ENCODE measurements around the gene CFTR.

CFTR gene

DNA sequence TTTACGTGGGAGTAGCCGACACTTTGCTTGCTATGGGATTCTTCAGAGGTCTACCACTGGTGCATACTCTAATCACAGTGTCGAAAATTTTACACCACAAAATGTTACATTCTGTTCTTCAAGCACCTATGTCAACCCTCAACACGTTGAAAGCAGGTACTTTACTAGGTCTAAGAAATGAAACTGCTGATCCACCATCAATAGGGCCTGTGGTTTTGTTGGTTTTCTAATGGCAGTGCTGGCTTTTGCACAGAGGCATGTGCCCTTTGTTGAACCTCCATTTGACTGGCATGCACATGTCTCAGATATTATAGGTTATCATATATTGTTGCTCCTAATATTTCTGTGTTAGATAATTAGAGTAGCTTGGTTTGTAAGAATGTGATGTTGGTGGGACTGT lies 123.8 kb downstream of the CFTR start:
- Histone ChIP-seq H3K27ac (no peak overlapping the region), H3K27me3 (replicated peaks) (no peaks in the 10 kb centered on the region), H3K36me3 (replicated peaks) (no peaks in the 10 kb centered on the region), H3K4me3 (ENCODE audit: low read depth, low read length) (no peak overlapping the region)
- in situ Hi-C loops (cut with HindIII; ENCODE audit: low pct_ligation_motif_present, low sequenced_read_pairs), result no loop called here
- TF ChIP-seq, protein P1, sequence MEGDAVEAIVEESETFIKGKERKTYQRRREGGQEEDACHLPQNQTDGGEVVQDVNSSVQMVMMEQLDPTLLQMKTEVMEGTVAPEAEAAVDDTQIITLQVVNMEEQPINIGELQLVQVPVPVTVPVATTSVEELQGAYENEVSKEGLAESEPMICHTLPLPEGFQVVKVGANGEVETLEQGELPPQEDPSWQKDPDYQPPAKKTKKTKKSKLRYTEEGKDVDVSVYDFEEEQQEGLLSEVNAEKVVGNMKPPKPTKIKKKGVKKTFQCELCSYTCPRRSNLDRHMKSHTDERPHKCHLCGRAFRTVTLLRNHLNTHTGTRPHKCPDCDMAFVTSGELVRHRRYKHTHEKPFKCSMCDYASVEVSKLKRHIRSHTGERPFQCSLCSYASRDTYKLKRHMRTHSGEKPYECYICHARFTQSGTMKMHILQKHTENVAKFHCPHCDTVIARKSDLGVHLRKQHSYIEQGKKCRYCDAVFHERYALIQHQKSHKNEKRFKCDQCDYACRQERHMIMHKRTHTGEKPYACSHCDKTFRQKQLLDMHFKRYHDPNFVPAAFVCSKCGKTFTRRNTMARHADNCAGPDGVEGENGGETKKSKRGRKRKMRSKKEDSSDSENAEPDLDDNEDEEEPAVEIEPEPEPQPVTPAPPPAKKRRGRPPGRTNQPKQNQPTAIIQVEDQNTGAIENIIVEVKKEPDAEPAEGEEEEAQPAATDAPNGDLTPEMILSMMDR (IDR thresholded peaks at IDR 0.05; ENCODE audit: low read depth, low read length, missing control alignments), result no peak
- DNase-seq, result no peak

DNA sequence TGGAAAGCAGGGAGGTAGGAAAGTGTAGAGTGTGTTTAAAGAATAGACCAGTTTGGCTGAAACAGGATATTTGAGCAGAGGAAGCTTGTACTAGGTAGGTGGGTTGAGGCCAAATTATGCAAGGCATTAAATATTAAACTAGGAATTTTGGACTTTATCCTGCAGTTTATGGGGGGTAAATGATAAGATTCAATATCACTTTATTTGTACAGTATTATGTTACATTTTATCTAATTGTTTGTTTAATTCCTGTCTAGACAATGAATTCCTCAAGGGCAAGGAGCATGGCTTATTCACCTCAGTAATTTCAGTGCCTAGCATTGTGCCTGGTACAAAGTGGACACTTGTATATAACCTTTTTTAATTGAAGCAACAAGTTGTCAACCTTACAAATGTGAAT lies 125.9 kb downstream of the CFTR start:
- Histone ChIP-seq H3K27ac (no peak overlapping the region), H3K36me3 (replicated peaks) (no peaks in the 10 kb centered on the region), H3K27me3 (replicated peaks) (no peaks in the 10 kb centered on the region), H3K4me3 (ENCODE audit: low read depth, low read length) (no peak overlapping the region)
- TF ChIP-seq, protein P1 (IDR thresholded peaks at IDR 0.05; ENCODE audit: low read depth, low read length, missing control alignments), result no peak
- no peak for DNase-seq
- in situ Hi-C loops (cut with HindIII; ENCODE audit: low pct_ligation_motif_present, low sequenced_read_pairs), result no loop called here

DNA sequence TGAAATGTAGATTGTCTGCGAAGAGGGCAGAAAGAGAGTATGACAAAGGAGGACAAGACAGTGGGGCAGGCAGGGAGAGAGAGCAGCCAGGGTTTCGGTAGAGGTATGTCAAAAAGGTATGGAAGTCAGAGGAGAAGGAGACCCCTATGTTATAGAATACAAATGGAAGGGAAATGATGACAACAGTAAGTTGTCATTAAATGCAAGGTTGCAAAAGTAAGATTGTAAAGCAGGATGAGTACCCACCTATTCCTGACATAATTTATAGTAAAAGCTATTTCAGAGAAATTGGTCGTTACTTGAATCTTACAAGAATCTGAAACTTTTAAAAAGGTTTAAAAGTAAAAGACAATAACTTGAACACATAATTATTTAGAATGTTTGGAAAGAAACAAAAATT lies 126.3 kb downstream of the CFTR start:
- DNase-seq, result no peak
- Histone ChIP-seq H3K27ac (no peak overlapping the region), H3K27me3 (replicated peaks) (no peaks in the 10 kb centered on the region), H3K4me3 (ENCODE audit: low read depth, low read length) (no peak overlapping the region), H3K36me3 (replicated peaks) (no peaks in the 10 kb centered on the region)
- TF ChIP-seq, protein P1 (IDR thresholded peaks at IDR 0.05; ENCODE audit: low read depth, low read length, missing control alignments), result no peak
- in situ Hi-C loops (cut with HindIII; ENCODE audit: low pct_ligation_motif_present, low sequenced_read_pairs), result no loop called here

DNA sequence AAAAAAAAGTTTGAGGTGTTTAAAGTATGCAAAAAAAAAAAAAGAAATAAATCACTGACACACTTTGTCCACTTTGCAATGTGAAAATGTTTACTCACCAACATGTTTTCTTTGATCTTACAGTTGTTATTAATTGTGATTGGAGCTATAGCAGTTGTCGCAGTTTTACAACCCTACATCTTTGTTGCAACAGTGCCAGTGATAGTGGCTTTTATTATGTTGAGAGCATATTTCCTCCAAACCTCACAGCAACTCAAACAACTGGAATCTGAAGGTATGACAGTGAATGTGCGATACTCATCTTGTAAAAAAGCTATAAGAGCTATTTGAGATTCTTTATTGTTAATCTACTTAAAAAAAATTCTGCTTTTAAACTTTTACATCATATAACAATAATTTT lies 130.6 kb downstream of the CFTR start:
- Histone ChIP-seq H3K4me3 (ENCODE audit: low read depth, low read length) (no peak overlapping the region), H3K36me3 (replicated peaks) (no peaks in the 10 kb centered on the region), H3K27me3 (replicated peaks) (no peaks in the 10 kb centered on the region), H3K27ac (no peak overlapping the region)
- TF ChIP-seq, protein P1 (IDR thresholded peaks at IDR 0.05; ENCODE audit: low read depth, low read length, missing control alignments), result no peak
- in situ Hi-C loops (cut with HindIII; ENCODE audit: low pct_ligation_motif_present, low sequenced_read_pairs), result no loop called here
- no peak for DNase-seq

DNA sequence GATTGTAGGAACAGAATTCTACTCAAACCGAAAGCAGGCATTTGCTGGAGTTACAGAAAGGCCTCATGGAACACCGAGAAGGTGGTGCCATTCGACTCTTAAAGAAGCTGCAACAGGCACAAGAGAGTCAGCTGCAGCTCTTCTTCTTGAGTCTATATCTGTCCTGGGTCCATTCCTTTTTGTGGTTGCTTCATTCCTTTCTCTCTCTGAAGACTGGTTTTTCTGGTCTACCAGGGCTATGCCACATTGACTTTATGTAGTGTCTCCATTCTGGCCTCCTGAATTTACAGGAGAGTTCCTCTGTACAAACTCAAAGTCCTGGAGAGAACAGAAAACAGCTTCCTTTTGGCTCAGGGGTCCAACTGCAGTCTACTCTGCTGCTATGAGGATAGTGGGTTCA lies 132.8 kb downstream of the CFTR start:
- TF ChIP-seq, protein P1 (IDR thresholded peaks at IDR 0.05; ENCODE audit: low read depth, low read length, missing control alignments), result no peak
- in situ Hi-C loops (cut with HindIII; ENCODE audit: low pct_ligation_motif_present, low sequenced_read_pairs), result no loop called here
- Histone ChIP-seq H3K4me3 (ENCODE audit: low read depth, low read length) (no peak overlapping the region), H3K36me3 (replicated peaks) (no peaks in the 10 kb centered on the region), H3K27me3 (replicated peaks) (no peaks in the 10 kb centered on the region), H3K27ac (no peak overlapping the region)
- no peak for DNase-seq

DNA sequence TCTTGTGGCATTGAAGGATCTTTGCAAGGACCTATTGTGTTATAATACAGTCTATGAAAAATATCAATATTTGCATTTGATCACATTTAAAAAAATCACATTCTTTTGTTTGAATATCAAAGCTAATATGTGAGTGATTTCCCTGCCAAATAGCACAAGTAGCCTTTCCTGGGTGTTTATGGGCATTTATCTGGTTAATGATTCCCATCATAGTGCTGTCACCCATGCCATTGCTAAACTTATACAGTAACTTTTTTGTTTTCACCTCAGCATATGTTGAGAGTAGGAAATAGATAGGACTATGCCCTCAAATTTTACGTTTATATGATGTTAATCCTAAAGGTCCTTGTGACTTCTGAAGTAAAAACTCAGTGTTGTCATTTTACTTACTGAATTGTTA lies 136.9 kb downstream of the CFTR start:
- DNase-seq, result no peak
- Histone ChIP-seq H3K27me3 (replicated peaks) (no peaks in the 10 kb centered on the region), H3K27ac (no peak overlapping the region), H3K4me3 (ENCODE audit: low read depth, low read length) (no peak overlapping the region), H3K36me3 (replicated peaks) (no peaks in the 10 kb centered on the region)
- in situ Hi-C loops (cut with HindIII; ENCODE audit: low pct_ligation_motif_present, low sequenced_read_pairs), result no loop called here
- TF ChIP-seq, protein P1 (IDR thresholded peaks at IDR 0.05; ENCODE audit: low read depth, low read length, missing control alignments), result no peak

All from brain microvascular endothelial cell (primary cell).